Stimulated activated CD8-positive, alpha-beta memory T cell treated with anti-CD3 and anti-CD28 coated beads, Interleukin-15, amount 100 ng/mL, for 4 hours (primary cell): ENCODE measurements around the gene ABCF3.

Experiments used
- DNase-seq, 2 donors: peaks; one replicate each; pipeline ENCODE4 v3.0.0-alpha.2; 2020; ENCODE audit warnings: low read depth in 2 of 2

ABCF3 gene

DNA sequence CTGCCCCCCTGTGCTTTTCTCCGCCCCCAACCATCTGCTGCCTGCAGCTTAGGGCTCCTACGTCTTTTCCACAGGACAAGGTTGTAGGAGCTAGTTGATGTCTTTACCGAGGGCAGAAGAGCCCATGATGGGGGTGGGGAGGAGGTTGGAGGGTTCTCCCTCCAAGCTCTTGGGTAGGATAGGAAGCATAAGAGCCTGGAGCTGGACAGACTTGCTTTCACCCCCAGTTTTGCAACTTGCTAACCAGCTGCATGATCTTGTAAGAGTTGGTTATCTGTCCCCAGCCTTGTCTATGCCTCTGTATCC lies 856 bp downstream of the ABCF3 start:
- no peak for DNase-seq

DNA sequence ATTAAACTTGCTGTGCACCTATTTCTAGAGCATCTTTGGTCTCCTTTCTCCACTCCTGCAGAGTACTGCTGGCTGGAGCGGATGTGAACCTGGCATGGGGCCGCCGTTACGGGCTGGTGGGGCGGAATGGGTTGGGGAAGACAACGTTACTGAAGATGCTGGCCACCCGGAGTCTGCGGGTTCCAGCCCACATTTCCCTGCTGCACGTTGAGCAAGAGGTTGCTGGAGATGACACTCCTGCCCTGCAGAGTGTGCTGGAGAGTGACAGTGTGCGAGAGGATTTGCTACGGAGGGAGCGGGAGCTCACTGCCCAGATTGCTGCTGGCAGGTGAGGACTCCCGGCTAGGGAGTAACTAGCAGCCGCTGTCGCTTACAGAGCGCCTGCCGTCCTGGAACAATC lies 2.1 kb downstream of the ABCF3 start:
- DNase-seq = no peak

DNA sequence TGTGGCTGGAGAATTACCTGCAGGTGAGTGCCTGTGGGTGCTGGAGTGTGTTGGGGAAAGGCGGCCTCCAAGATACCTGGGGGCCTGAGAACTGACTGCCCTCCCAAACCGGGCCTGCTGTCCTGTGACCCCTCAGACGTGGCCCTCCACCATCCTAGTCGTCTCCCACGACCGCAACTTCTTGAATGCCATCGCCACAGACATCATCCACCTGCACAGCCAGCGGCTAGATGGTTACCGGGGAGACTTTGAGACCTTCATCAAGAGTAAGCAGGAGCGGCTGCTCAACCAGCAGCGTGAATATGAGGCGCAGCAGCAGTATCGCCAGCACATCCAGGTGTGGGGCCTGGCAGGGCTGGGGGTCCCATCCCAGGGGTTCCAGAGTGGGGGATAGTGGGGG lies 3.4 kb downstream of the ABCF3 start:
- DNase-seq = no peak

DNA sequence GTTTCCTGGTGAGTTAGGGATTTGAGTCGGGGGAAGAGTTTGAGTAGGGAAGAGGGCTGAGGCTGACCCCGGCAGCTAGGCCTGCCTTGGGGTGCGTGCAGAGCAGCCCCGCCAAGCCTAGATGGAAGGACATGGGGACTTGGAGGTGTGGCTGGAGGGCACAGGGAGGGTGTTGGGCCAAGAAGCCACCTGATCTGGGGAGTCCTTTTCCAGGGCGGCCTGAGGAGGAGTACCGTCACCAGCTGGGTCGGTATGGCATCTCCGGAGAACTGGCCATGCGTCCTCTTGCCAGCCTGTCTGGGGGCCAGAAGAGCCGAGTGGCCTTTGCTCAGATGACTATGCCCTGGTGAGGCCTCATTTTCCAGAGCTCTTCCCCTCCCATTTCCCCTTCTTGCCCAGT lies 6.9 kb downstream of the ABCF3 start:
- no peak for DNase-seq

DNA sequence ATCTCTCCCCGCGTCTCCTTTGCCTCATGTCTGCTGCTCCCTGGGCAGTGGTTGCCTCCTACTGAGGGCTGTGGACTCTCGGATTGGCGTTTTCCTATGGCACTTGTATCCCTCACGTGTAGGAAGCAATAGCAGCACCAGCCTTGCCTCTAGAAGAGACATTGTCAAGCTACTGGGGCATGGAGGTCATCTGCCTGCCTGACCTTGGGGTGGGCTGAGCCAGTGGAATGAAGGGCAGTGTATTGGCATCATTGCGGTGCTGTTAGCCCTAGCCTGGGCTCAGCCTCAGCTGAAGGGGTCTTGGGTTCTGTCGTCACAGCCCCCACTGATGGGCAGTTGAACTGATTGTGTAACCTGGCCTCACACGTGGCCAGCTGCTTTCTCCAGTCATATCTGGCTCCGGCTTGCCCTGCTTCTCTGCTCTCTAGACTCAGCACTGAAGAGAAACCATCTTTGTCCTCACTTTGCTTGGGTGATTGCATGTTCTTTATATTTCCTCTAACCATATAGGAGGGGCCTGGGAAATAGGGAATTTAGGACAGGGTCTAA lies 8.1 kb downstream of the ABCF3 start:
- no peak for DNase-seq

DNA sequence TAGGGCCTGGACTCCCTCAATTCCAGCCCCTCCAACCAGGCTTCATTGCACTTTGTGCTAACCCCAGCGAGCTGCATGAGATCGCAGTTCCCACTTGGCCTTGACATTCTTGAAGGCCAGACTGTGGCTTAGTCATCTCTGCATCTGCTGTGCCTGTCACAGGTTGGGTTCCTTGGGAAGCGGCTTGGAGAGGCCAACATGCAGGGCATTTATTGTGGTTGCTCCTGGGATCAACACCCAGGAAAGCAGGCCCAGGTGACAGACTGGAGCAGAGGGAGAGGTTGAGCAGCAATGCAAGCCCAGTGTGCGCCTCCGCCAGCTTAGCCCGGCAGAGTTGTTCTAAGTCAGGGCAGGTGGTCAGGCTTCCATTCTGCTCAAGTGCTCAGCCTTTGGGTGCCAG lies 10.5 kb downstream of the ABCF3 start:
- no peak for DNase-seq

DNA sequence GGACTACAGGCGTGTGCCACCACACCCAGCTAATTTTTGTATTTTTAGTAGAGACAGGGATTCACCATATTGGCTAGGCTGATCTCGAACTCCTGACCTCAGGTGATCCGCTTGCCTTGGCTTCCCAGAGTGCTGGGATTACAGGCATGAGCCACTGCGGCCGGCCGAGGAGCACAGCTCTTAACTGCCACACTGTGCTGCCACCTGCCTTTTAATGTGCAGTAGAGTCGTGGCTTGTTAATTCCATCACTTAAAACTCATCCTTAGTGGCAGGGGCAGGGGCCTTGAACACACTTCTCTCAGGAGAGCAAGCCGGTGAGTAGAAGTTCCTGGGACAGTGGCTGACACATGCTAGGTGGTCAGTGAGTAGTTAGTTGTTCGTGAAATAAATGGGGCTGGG lies 12.5 kb downstream of the ABCF3 start:
- DNase-seq = no peak

DNA sequence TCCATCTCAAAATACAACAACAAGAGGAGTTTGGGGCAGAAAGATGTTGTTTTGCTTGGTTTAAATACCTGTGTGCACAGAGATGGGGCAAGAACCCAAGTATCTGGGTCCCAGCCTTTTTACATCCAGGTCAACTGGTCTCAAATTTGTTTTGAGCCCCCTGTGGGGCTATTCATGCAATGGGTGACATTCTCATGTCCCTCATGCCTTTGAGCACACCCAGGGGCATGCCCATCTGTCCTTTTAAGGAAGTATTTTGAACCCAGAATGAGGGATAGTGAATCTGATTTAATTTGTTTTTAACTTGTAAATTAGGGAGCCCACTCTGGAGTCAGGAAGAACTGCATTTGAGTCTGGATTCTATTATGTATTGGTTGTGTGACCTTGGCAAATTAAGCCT lies 14.8 kb downstream of the ABCF3 start:
- DNase-seq = no peak

DNA sequence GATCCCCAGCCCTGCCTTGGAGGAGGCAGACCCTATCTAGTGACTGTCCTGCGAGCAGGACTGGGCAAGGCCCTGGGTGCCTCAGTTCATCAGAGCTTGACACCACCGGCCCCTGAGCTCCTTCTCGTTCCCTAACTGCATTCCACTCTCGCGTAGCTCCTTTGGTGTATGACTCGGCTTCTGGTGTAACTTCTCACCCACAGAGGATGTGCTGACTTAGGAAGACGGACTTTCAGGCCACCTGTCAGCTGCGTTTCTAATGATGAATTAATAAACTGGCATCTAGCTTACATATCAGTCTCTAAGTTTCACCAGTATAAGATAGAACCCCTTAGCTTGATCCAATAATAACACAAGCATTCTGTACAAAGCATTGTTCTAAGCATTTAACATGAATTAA lies 17.5 kb downstream of the ABCF3 start:
- no peak for DNase-seq

DNA sequence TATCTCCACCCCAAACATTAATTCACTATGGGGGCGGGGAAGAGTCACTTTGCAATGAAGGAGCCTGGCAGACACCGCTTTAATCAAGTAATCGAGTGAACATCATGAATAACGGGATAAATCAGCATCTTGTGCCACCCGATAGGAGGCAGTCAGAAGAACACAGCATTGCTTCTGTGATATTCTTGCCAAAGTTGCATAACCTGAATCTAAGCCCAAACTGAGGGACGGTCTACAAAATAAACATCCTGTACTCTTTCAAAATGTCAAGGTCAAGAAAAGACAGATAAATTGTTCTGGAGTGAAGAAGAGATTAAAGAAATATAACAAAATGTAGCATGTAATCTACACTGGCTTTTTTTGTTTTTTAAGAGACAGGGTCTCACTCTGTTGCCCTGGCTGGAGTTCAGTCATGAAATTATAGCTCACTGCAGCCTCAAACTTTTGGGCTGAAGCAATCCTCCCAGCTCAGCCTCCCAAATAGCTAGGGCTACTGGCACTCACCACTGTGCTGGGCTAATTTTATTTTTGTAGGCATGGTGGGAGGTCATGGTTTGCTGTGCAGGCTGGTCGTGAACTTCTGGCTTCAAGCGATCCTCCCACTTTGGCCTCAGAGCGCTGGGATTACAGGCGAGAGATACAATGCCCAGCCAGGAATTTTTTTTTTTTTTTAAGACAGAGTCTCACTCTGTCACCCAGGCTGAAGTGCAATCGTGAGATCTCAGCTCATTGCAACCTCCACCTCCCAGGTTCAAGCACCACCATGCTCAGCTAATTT lies 23.3 kb downstream of the ABCF3 start:
- DNase-seq = no peak

DNA sequence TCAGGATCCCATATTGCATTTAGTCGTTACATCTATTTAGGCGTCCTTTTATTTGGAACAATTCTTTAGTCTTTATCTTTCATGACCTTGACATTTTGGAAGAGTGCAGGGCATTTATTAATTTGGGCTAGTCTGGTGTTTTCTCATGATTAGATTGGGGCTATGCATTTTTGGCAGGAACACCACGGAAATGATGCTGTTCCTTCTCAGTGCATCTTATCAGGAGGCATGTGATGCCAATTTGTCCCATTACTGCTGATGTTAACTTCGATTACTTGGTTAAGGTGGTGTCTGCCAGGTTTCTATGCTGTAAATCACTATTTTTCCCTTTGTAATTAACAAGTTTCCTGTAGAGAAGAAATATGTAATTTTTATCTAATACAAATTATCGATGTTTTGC lies 25.3 kb downstream of the ABCF3 start:
- no peak for DNase-seq

DNA sequence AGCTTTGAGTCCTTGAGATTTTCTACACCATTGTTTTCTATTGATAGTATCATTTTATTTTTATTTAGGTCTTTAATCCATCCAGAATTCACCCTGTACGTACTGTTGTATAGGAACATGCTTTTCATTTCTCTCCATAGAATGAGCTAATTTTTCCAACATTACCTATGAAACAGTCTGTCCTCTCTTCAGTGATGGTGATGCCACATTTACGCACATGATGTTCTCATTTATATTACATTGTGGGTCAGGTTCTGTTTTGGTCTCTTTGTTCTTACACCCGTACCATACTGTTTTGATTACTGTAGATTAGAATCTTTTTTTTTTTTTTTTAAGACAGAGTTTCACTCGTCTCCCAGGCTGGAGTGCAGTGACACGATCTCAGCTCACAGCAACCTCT lies 25.7 kb downstream of the ABCF3 start:
- no peak for DNase-seq

DNA sequence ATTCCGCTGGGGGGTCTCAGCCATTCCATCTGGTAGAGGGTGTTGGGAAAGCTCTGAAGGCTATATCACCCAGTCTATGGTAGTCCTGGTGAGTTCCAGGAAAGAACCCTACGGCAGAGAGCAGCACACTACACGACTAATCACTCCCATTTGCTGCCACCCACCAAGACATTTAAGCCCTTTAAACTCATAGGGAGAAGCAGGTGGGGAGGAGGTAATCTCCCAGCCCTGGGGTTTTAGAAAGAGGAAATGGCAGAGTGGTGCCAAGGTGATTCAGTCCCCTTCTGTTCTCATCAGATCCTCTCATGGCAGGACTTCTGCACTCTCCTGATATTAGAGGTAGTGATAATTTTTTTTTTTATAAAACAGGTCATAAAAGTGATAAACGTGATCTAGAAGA lies 32.8 kb downstream of the ABCF3 start:
- DNase-seq = no peak

DNA sequence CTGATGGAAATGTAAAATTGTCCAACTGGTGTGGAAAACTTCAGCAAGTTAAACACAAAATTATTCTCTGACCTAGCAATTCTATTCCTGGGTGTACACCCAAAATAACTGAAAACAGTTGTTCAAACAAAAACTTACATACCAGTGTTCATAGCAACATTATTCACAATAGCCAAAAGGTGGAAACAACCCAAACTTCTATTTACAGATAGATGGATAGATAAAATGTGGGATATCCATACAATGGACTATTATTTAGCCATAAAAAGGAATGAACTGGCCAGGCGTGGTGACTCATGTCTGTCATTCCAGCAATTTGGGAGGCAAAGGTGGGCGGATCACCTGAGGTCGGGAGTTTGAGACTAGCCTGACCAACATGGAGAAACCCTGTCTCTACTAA lies 36.5 kb downstream of the ABCF3 start:
- DNase-seq = no peak

DNA sequence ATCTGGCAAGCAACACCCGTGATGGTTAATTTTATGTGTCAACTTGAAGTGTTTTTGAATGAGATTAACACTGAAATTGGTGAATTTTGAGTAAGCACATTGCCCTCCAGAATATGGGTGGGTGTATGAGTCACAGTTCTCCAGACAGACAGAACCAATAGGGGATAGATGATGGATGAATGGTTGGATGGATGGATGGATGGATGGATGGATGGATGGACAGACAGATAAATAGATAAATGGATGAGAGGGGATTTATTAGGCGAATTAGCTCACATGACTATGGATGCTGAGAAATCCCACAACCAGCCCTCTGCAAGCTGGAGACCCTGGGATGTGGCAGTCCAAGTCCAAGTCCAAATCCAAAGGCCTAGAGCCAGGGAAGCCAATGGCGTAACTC lies 37.9 kb downstream of the ABCF3 start:
- no peak for DNase-seq

DNA sequence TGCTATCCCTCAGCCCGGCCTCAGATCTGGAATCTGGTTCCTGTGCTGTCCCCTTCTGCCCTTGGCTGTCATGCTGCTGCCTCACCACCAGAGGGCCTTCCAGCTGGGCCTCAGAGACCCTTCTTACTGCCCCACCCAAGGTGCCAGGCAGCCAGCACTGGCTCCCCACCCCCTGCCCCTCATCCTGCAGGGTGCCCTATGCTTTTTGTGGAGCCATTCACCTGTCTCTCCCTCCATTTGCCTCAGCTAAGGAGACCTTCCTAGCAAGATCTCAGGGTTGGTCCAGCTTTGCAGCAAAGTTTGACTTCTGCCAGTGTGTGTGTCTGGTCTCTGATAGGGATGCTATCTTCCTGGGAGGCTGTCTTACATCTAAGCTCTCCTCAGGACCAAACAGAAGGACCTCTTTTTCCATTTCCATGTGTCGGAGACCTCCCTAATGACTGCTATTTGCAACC lies 41.5 kb downstream of the ABCF3 start:
- DNase-seq = no peak

DNA sequence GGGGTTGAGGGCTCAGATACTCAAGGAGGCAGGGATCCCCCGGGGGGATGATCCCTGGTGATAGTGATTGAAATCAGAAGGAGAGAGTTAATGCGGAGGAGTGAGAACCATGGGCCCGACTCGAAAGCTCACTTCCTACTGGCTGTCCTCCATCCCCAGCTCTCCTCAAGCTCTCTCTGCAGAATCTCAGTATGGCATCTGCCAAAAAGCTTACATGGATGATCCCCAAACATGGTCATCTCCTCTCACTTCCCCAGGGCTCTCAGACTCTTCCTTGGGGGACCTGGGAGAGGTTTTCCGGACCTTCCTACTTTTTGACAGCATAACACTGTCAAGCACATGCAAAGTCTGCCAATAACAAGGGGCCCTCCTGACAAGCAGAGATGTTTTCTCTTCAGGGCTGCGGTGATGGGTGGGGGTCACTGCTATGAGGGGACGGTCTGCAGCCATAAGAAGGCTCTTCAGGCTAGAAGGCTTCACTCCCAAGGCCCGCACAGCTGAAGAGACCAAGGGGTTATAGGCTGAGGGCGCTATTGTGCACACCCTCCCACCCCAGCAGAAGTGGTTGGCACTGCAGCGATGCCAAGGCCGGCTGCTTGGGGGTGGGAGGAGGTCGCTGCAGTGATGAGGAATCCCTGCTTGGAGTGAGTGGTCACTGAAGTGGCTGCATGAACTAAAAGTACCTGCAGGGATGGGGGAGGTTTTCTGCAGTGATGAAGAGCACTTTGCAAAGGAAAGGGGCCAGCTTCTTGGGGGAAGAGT lies 42.6 kb downstream of the ABCF3 start:
- no peak for DNase-seq

DNA sequence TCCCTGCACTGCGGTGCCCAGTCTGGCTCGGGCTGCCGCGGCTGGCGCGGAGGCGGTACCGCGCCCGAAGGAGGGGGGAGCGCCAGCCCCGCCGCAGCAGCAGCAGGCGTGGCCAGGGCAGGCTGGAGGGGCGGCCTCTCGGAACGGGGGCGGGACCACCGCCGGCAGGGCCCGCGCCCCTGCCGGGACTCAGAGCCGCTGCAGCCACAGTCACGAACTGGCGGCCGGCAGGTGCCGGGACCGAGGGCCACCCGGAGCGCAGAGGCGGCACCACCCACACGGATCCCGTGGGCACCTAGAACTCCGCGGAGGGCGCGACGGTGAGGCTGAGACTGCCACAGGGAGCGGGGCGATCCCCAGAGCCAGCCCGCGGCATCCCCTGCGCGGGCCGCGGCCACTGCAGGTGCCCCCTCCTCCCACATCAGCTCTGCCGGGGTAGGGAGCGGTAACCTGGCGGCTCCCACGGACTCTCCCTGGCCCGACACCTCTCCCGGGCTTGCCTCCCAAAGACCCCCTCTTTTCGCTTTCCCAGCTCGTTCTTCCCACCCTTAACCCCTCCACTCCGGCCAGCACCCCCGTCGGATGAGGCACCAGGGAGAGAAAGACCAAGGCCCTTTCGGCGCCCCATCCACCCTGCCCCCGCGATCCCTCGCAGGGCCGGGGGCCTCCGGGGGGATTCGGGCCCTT lies 43.5 kb downstream of the ABCF3 start, which contains the start of gene VWA5B2:
Gene VWA5B2, plus strand, starts transcription at position 192 of the 687 bp plus-strand sequence. CDS start 944 bp downstream, outside the sequence.
- peak; percentile 30 to 57 for DNase-seq

DNA sequence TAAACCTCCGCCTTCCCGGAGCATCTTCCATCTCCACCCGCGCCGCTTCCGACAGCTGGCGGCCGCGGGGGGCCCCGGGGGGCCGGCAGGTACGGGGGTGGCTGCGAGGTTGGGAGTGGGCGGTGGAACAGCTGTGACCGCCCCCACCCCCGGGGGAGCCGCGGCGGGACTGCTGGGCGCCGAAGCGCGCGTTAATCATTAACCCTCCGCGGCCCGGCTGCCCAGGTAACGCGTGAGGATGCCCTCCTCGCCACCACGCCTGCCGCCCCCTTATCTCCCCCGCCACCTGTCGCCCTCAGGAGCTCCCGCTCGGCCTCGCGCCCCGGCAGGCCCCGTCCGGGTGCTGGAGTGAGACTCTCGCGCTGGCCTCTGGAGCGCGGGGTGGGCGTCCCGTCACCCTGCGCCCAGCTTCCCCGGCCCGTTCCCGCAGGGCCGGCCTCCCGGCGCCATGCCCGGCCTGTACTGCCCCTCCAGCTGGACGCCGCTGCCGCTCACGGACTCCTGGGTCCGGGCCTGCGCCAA lies 44.1 kb downstream of the ABCF3 start:
- no peak for DNase-seq

DNA sequence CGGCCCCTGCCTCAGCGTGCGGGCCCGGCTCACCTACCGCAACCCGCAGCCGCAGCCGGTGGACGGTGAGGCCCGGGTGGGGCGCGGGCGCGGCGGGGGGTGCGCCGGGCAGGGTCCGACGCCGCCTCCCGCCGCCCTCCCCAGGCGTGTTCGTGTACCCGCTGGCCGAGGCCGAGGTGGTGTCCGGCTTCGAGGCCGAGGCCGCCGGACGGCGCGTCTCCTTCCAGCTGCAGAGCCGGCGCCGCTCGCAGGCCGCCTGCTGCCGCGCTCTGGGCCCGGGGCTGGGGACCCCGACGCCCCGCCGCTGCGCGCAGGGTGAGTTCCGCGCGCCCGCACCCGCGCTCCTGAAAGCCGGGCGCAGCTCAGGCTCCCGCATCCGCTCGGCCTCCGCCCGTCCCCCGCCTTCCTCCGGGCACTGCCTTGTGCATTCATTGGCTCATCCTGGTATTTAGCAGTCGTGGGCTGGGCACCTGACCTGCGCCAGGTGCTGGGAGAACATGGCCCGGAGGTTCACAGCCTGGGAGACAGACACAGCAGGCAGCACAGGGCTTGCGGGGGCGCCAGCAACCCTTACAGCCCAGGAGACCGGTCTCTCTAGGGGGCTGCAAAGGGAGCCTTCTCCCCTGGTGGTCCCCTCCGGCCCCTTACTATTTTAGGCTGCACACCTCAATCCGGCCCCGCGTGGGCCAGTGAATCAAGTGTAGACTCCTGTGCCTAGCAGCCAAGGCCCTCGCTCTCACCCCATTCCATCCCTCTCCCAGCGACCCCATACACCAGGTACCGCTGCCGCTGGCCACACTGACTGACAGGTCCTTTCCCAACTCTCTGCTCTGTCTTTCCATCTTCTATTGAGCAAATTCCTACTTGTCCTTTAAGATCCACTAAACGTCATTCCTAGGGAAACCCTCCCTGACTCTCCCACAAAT lies 44.9 kb downstream of the ABCF3 start:
- no peak for DNase-seq

DNA sequence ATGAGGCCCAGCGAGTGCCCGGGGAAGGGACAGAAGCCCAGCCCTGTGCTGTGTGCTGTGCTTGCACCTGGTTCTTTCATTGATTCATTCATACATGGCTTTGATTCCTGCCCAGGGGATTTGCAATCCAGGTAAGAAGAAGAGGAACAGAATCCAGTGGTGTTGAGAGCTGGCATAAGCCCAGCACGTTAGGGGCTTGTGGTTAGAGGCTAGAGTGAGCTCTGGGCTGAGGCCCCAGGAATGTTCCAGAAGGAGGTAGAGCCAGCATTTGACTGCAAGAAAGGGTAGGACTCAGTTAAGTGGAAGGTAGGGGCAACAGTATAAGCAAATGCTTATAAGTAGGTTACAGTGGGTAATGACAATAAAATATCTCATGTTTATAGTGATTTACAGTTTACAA lies 45.7 kb downstream of the ABCF3 start:
- DNase-seq = no peak
